OCI-LY3 (cell line): ENCODE measurements around the gene CEP170B.

ENCODE experiments used
- H2AFZ ChIP-seq: fragments of 200-600, 300-600 bp; shearing (Covaris generic); 2 replicates; pipeline ENCODE4 v1.6.0; 2014; ENCODE audit warnings: antibody characterized with exemption, low read depth, low read length
- H3K27ac ChIP-seq: fragments of 200-600, 300-600 bp; sonication (generic); 2 replicates; pipeline ENCODE4 v1.5.1; 2014; ENCODE audit warnings: mild to moderate bottlenecking, low read length, moderate library complexity, mixed read lengths
- H3K27me3 ChIP-seq: fragments of 200-600, 300-600 bp; sonication (generic); 2 replicates; pipeline ENCODE4 v1.6.1; 2014; ENCODE audit warnings: low read depth, low read length, mixed read lengths
- H3K36me3 ChIP-seq: fragments of 200-600, 300-600 bp; sonication (generic); replicated peaks from 2 replicates; pipeline ENCODE3; 2014; ENCODE audit warnings: low read depth, low read length, mixed read lengths
- H3K4me1 ChIP-seq: fragments of 300-600, 200-600 bp; sonication (generic); 2 replicates; pipeline ENCODE4 v1.6.1; 2014; ENCODE audit warnings: low read length, mixed read lengths
- H3K4me2 ChIP-seq: fragments of 200-600, 300-600 bp; sonication (generic); 2 replicates; pipeline ENCODE4 v1.6.1; 2014; ENCODE audit warnings: low read length, mixed read lengths
- H3K4me3 ChIP-seq: fragments of 300-600, 200-600 bp; sonication (generic); 2 replicates; pipeline ENCODE4 v1.5.1; 2014; ENCODE audit warnings: antibody characterized with exemption, mild to moderate bottlenecking, low read length, moderate library complexity
- H3K79me2 ChIP-seq: fragments of 300-600, 200-600 bp; shearing (Covaris generic); 2 replicates; pipeline ENCODE4 v1.6.1; 2014; ENCODE audit warnings: mild to moderate bottlenecking, low read length, mixed read lengths
- H3K9ac ChIP-seq: fragments of 300-600, 200-600 bp; shearing (Covaris generic); 2 replicates; pipeline ENCODE4 v1.6.0; 2014; ENCODE audit warnings: mild to moderate bottlenecking, low read length, moderate library complexity
- H3K9me3 ChIP-seq: fragments of 200-600, 300-600 bp; shearing (Covaris generic); 2 replicates; pipeline ENCODE4 v1.6.1; 2014; ENCODE audit warnings: low read length, mixed read lengths; ENCODE audit not compliant: insufficient read depth
- H4K20me1 ChIP-seq: fragments of 200-600, 300-600 bp; sonication (generic); 2 replicates; pipeline ENCODE4 v1.6.1; 2016; ENCODE audit warnings: low read length, mixed read lengths; ENCODE audit not compliant: insufficient read depth
- CTCF ChIP-seq: fragments of 200-600, 300-600 bp; sonication (generic); IDR thresholded peaks from 2 replicates; pipeline ENCODE4 v1.5.1; 2014; ENCODE audit warnings: antibody characterized with exemption, low read length, low read depth
- EZH2phosphoT487 ChIP-seq: fragments of 200-600 bp; shearing (Covaris generic); IDR thresholded peaks from 2 replicates; pipeline ENCODE4 v1.6.1; 2018; ENCODE audit warnings: antibody characterized with exemption, mixed run types, low read depth

Gene CEP170B

DNA sequence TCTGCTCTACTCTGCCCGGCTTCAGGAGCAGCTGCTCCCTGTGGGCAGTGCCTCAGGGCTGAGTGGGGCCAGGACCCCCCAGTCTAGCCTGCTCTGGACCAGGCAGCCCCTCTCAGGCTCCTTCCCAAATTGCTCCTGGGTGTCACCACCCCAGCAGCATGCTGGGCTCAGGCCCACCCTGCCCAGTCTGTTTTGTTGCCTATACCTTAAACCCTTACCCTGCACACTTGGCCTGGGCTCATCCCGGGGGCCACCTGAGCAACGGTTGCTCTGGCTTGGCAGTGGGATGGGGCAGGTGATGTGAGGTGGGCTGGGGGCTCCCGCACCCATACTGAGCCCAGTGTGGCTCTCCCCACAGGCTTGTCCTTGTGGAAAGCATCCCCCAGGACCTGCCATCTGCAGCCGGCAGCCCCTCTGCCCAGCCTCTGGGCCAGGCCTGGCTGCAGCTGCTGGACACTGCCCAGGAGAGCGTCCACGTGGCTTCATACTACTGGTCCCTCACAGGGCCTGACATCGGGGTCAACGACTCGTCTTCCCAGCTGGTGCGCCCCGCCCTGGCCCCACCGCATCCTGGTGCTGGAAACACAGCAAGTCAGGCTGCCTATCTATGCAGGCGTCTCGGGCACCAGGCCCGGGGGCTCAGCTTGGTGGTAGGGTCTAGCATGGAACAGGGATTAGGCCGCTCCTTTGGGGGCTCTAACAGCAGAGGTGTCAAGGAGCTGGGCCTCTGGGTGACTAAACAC, 63.5 kb downstream of the CEP170B start:
- H3K4me3 ChIP-seq, result no peak overlapping the region
- peaks cover 51% of the 10 kb centered on the region for H3K79me2 ChIP-seq
- no peak overlapping the region for H2AFZ ChIP-seq
- peaks cover 73% of the 10 kb centered on the region for H3K36me3 ChIP-seq
- no peak overlapping the region; the same call in 1 of the 2 replicates for H3K27ac ChIP-seq
- H3K9me3 ChIP-seq, result peaks cover 8% of the 10 kb centered on the region; the same call in 1 of the 2 replicates
- H3K4me2 ChIP-seq, result peak overlapping the region; percentile 89
- H3K9ac ChIP-seq, result no peak overlapping the region; the same call in 1 of the 2 replicates
- no peaks in the 10 kb centered on the region for H3K27me3 ChIP-seq
- H3K4me1 ChIP-seq, result peaks cover 44% of the 10 kb centered on the region
- peaks cover 37% of the 10 kb centered on the region for H4K20me1 ChIP-seq
- no peak for TF ChIP-seq EZH2phosphoT487
- no peak for TF ChIP-seq CTCF

GRCh38 chr14:104929268-104930230, 64.5 kb downstream of the CEP170B start:
- no peak overlapping the region for H3K9ac ChIP-seq
- peaks cover 37% of the 10 kb centered on the region for H4K20me1 ChIP-seq
- no peaks in the 10 kb centered on the region for H3K27me3 ChIP-seq
- H3K4me1 ChIP-seq, result peaks cover 34% of the 10 kb centered on the region
- H3K79me2 ChIP-seq, result peaks cover 42% of the 10 kb centered on the region
- no peaks in the 10 kb centered on the region for H3K9me3 ChIP-seq
- H3K27ac ChIP-seq, result no peak overlapping the region
- H3K4me3 ChIP-seq, result no peak overlapping the region
- peaks cover 65% of the 10 kb centered on the region for H3K36me3 ChIP-seq
- no peak for TF ChIP-seq EZH2phosphoT487
- TF ChIP-seq CTCF, result no peak
- H3K4me2 ChIP-seq, result no peak overlapping the region
- H2AFZ ChIP-seq, result no peak overlapping the region

DNA sequence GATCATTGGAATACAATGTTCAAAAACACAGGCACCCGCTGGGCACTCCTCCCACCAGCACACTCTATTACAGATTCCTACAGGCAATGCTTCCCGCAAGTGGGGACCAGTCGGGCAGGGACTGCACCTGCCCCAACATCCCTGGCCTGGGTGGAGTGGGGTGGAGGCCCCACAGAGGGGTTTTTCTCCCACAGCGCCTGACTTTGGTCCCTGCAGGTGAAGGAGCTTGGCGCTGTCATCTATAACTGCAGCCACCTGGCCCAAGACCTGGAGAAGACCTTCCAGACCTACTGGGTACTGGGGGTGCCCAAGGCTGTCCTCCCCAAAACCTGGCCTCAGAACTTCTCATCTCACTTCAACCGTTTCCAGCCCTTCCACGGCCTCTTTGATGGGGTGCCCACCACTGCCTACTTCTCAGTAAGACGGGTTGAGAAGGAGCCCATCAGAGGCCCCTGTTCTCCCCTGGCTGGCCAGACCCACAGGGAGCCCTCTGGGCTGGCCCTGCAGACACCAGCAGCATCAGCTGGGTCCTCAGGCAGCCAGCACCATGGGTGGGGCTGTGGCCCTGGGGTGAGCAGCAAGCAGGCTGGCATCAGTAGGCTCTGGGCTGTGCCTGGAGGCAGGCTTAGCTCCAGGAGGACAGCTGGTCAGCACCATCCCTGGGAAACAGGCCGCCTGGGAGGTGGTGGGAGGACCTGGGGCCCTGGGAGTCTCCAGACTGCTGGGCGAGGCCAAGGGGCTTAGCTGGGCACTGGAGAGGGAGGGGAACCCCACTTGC, 65.6 kb downstream of the CEP170B start:
- no peak for TF ChIP-seq EZH2phosphoT487
- no peak for TF ChIP-seq CTCF
- Histone ChIP-seq H3K4me1 (peaks cover 27% of the 10 kb centered on the region), H3K27me3 (no peaks in the 10 kb centered on the region), H3K9ac (no peak overlapping the region), H3K4me3 (no peak overlapping the region), H3K27ac (no peak overlapping the region), H2AFZ (no peak overlapping the region), H4K20me1 (peaks cover 41% of the 10 kb centered on the region), H3K36me3 (peaks cover 62% of the 10 kb centered on the region), H3K4me2 (no peak overlapping the region), H3K9me3 (no peaks in the 10 kb centered on the region), H3K79me2 (peaks cover 31% of the 10 kb centered on the region)
